Caco-2 (cell line): ENCODE results near the gene CMSS1. TPM values are rescaled to one million over a fixed set of nuclear protein-coding genes. Genes with fewer than 3 reads are reported as not detected.

Experiments used
- BruUV-seq: library from RNA; stranded (reverse); fragments of 400-500 nt; replicated peaks from 2 replicates; lab custom pipeline; 2021; lab: Mats Ljungman, UMichigan
- CTCF ChIA-PET: fragments of 300-600 bp; sonication (Branson Sonifier 250); formaldehyde crosslinking; loops from one replicate; lab custom pipeline; 2022; ENCODE audit warnings: antibody characterized with exemption; lab: Charles Lee
- POLR2A ChIA-PET: fragments of 300-600 bp; sonication (Branson Sonifier 250); formaldehyde crosslinking; loops from one replicate; lab custom pipeline; 2022; ENCODE audit warnings: antibody characterized with exemption; lab: Charles Lee
- DNase-seq, 2 experiments: peaks; one replicate each; pipeline versions ENCODE4 v3.0.0 to v3.0.0-alpha.2; 2020 to 2022
- H3K27me3 ChIP-seq: replicated peaks from 2 replicates; pipeline ENCODE4 v1.6.0; 2011; ENCODE audit warnings: low read length; ENCODE audit not compliant: control insufficient read depth, insufficient read depth
- H3K36me3 ChIP-seq: 2 replicates; pipeline ENCODE4 v1.5.1; 2011; ENCODE audit warnings: low read length; ENCODE audit not compliant: control insufficient read depth, insufficient read depth
- H3K4me1 ChIP-seq: fragments of 250-450 bp; sonication (Bioruptor Pico); 2 replicates; pipeline ENCODE4 v1.5.1; 2020; ENCODE audit warnings: mild to moderate bottlenecking
- H3K4me3 ChIP-seq: 2 replicates; pipeline ENCODE4 v1.5.1; 2011; ENCODE audit warnings: low read depth, mild to moderate bottlenecking, control low read depth, low read length
- H3K9me3 ChIP-seq: fragments of 250-450 bp; sonication (Bioruptor Pico); 2 replicates; pipeline ENCODE4 v1.5.1; 2020; ENCODE audit warnings: mild to moderate bottlenecking, moderate library complexity
- H3K27ac Mint-ChIP-seq: one replicate; pipeline ENCODE4 v1.8.0; 2022; ENCODE audit warnings: mixed read lengths; ENCODE audit not compliant: unreplicated experiment
- H3K27me3 Mint-ChIP-seq: one replicate; pipeline ENCODE4 v1.8.0; 2022; ENCODE audit warnings: mixed read lengths; ENCODE audit not compliant: insufficient read depth, unreplicated experiment
- H3K36me3 Mint-ChIP-seq: one replicate; pipeline ENCODE4 v1.8.0; 2022; ENCODE audit warnings: mild to moderate bottlenecking, mixed read lengths; ENCODE audit not compliant: insufficient read depth, unreplicated experiment
- H3K4me1 Mint-ChIP-seq: one replicate; pipeline ENCODE4 v1.8.0; 2022; ENCODE audit warnings: low read depth, mixed read lengths; ENCODE audit not compliant: unreplicated experiment
- H3K4me3 Mint-ChIP-seq: one replicate; pipeline ENCODE4 v1.8.0; 2022; ENCODE audit warnings: mild to moderate bottlenecking, moderate library complexity, mixed read lengths; ENCODE audit not compliant: unreplicated experiment
- H3K9me3 Mint-ChIP-seq: one replicate; pipeline ENCODE4 v1.8.0; 2022; ENCODE audit warnings: mixed read lengths; ENCODE audit not compliant: unreplicated experiment
- intact Hi-C: fragments of 100-400 bp; cut with micrococcal nuclease; formaldehyde crosslinking; loops from one replicate; pipeline ENCODE4 v1.10.0; 2022; ENCODE audit not compliant: unreplicated experiment
- total RNA-seq: library from RNA; stranded (reverse); gene quantifications from 2 replicates; pipeline ENCODE4 v1.2.3, GENCODE V29; 2022
- TF ChIP-seq, protein P1 (sequence below), 2 experiments: fragments of 200-600 bp in 1 of 2; IDR thresholded peaks; 1 replicate in 1 of 2; 2 replicates in 1 of 2; pipeline versions ENCODE4 v1.5.1 to v1.8.0; 2011 to 2022; ENCODE audit warnings: antibody characterized with exemption in 1 of 2, control low read depth in 1 of 2, inconsistent platforms in 1 of 2, low read depth in 1 of 2, low read length in 1 of 2, mild to moderate bottlenecking in 1 of 2, moderate library complexity in 1 of 2; ENCODE audit not compliant: insufficient read depth in 1 of 2, severe bottlenecking in 1 of 2, unreplicated experiment in 1 of 2

CMSS1 gene
- total RNA-seq, 1 experiment from 2014 or later: 54.4 TPM

DNA sequence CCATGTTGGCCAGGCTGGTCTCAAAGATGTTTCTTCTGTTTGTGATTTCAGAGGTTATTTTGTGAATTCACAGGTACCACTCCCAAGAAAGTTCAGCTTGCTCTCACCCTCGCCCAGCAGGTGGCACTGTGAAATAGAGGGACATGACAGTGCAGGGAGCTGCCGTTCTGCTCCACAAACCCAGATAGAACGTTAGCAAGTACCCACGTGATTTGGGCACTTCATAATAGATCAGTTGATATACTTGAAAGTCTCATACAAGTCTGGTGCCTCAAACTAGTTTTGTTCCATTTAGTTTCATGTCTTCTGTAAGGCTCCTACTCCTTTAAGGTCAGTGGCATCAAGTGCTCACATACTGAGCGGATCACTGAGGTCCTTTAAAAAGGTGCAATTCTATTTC, 251.2 kb downstream of the CMSS1 start:
- TF ChIP-seq, protein P1, sequence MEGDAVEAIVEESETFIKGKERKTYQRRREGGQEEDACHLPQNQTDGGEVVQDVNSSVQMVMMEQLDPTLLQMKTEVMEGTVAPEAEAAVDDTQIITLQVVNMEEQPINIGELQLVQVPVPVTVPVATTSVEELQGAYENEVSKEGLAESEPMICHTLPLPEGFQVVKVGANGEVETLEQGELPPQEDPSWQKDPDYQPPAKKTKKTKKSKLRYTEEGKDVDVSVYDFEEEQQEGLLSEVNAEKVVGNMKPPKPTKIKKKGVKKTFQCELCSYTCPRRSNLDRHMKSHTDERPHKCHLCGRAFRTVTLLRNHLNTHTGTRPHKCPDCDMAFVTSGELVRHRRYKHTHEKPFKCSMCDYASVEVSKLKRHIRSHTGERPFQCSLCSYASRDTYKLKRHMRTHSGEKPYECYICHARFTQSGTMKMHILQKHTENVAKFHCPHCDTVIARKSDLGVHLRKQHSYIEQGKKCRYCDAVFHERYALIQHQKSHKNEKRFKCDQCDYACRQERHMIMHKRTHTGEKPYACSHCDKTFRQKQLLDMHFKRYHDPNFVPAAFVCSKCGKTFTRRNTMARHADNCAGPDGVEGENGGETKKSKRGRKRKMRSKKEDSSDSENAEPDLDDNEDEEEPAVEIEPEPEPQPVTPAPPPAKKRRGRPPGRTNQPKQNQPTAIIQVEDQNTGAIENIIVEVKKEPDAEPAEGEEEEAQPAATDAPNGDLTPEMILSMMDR (IDR thresholded peaks at IDR 0.05; ENCODE audit: insufficient read depth in 1 of 2, low read depth in 1 of 2, low read length in 1 of 2, severe bottlenecking in 1 of 2, unreplicated experiment in 1 of 2): peak; percentile 50 to 63
- H3K27me3 ChIP-seq: no peaks in the 10 kb centered on the region
- DNase-seq: peak; percentile 70 to 80
- no peak overlapping the region for H3K4me3 Mint-ChIP-seq
- H3K27me3 Mint-ChIP-seq: no peaks in the 10 kb centered on the region
- H3K9me3 ChIP-seq: no peaks in the 10 kb centered on the region
- CTCF ChIA-PET: interaction anchor here (0.6 to 1.5 kb wide), 3 partner anchors 148 to 265 kb away, joined by 3 to 23 read pairs (median 3); no protein-coding TSS in a partner anchor
- no peak overlapping the region for H3K27ac Mint-ChIP-seq
- no TSS peak for BruUV-seq
- H3K9me3 Mint-ChIP-seq: no peaks in the 10 kb centered on the region
- peaks cover 14% of the 10 kb centered on the region for H3K36me3 Mint-ChIP-seq
- no peak overlapping the region for H3K4me3 ChIP-seq
- no peaks in the 10 kb centered on the region for H3K36me3 ChIP-seq
- H3K4me1 Mint-ChIP-seq: peaks cover 6% of the 10 kb centered on the region
- POLR2A ChIA-PET: no interaction called here
- intact Hi-C loops: loop anchor here (1.0 to 5.0 kb wide), 3 partner anchors 118 to 226 kb away; no protein-coding TSS in a partner anchor
- H3K4me1 ChIP-seq: peaks cover 21% of the 10 kb centered on the region

DNA sequence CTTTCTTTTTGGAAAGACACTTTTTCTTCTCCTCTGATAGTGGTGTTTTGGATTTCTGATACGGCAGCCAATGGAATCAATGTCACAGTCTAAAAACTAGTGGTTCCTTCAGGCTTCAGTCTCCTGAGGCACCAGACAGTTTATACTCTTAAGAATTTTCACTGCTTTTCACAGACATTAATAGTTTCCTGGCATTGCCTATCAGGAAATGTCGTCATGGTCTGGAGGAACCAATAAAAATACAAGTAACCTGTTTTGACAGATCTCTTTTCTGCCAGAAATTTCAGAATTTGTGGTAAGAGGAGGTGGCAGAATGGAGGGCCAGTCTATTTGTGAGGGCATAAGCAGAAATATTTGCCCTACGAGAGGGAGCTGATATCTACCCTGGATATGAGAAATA, 251.8 kb downstream of the CMSS1 start:
- no peaks in the 10 kb centered on the region for H3K36me3 ChIP-seq
- Mint-ChIP-seq H3K36me3 (peaks cover 19% of the 10 kb centered on the region), H3K9me3 (no peaks in the 10 kb centered on the region), H3K4me3 (no peak overlapping the region), H3K27ac (no peak overlapping the region), H3K27me3 (no peaks in the 10 kb centered on the region), H3K4me1 (peaks cover 9% of the 10 kb centered on the region)
- no peaks in the 10 kb centered on the region for H3K27me3 ChIP-seq
- ChIA-PET CTCF (interaction anchor here (1.5 kb wide), 1 partner anchor 185 kb away, joined by 23 read pairs; no protein-coding TSS in a partner anchor), POLR2A (no interaction called here)
- TF ChIP-seq, protein P1 (IDR thresholded peaks at IDR 0.05; ENCODE audit: insufficient read depth in 1 of 2, low read depth in 1 of 2, low read length in 1 of 2, severe bottlenecking in 1 of 2, unreplicated experiment in 1 of 2): no peak
- no peaks in the 10 kb centered on the region for H3K9me3 ChIP-seq
- DNase-seq: no peak
- intact Hi-C loops: loop anchor here (1.0 to 5.0 kb wide), 3 partner anchors 118 to 227 kb away; no protein-coding TSS in a partner anchor
- BruUV-seq: no TSS peak
- no peak overlapping the region for H3K4me3 ChIP-seq
- H3K4me1 ChIP-seq: peaks cover 26% of the 10 kb centered on the region

- Mint-ChIP-seq H3K36me3 (peaks cover 24% of the 10 kb centered on the region), H3K4me3 (no peak overlapping the region), H3K27ac (no peak overlapping the region), H3K4me1 (peaks cover 34% of the 10 kb centered on the region), H3K9me3 (no peaks in the 10 kb centered on the region), H3K27me3 (no peaks in the 10 kb centered on the region)
- BruUV-seq: no TSS peak
- no peaks in the 10 kb centered on the region for H3K9me3 ChIP-seq
- DNase-seq: no peak
- no peak overlapping the region for H3K4me3 ChIP-seq
- H3K36me3 ChIP-seq: no peaks in the 10 kb centered on the region
- ChIA-PET POLR2A (no interaction called here), CTCF (interaction anchor here (0.6 kb wide), 1 partner anchor 152 kb away, joined by 4 read pairs; no protein-coding TSS in a partner anchor)
- H3K27me3 ChIP-seq: no peaks in the 10 kb centered on the region
- TF ChIP-seq, protein P1 (IDR thresholded peaks at IDR 0.05; ENCODE audit: insufficient read depth in 1 of 2, low read depth in 1 of 2, low read length in 1 of 2, severe bottlenecking in 1 of 2, unreplicated experiment in 1 of 2): no peak
- peaks cover 40% of the 10 kb centered on the region for H3K4me1 ChIP-seq
- intact Hi-C loops: no loop called here
Measured at GRCh38 chr3:100072326-100073048, 254.8 kb downstream of the CMSS1 start.
